Sigmoid colon (tissue), 4 donors: ENCODE data around the gene SH3RF2.

Experiments
- POLR2A ChIP-seq, 2 donors: fragments of 450-650 bp; IDR thresholded peaks; one replicate each; pipeline ENCODE4 v1.6.1; 2016; ENCODE audit warnings: antibody characterized with exemption in 2 of 2, mild to moderate bottlenecking in 2 of 2, moderate library complexity in 2 of 2
- POLR2AphosphoS5 ChIP-seq, 4 donors: sonication (generic); formaldehyde crosslinking; IDR thresholded peaks; one replicate each; pipeline ENCODE4 v1.6.1; 2017; ENCODE audit warnings: antibody characterized with exemption in 4 of 4
- TF ChIP-seq, protein P1 (sequence below), 4 experiments: fragments of 450-650 bp in 3 of 4; fragments of 200-600 bp in 1 of 4; IDR thresholded peaks; one replicate each; pipeline ENCODE4 v1.5.1; 2016 to 2019; ENCODE audit warnings: antibody characterized with exemption in 4 of 4, mild to moderate bottlenecking in 3 of 4, moderate library complexity in 2 of 4

DNA sequence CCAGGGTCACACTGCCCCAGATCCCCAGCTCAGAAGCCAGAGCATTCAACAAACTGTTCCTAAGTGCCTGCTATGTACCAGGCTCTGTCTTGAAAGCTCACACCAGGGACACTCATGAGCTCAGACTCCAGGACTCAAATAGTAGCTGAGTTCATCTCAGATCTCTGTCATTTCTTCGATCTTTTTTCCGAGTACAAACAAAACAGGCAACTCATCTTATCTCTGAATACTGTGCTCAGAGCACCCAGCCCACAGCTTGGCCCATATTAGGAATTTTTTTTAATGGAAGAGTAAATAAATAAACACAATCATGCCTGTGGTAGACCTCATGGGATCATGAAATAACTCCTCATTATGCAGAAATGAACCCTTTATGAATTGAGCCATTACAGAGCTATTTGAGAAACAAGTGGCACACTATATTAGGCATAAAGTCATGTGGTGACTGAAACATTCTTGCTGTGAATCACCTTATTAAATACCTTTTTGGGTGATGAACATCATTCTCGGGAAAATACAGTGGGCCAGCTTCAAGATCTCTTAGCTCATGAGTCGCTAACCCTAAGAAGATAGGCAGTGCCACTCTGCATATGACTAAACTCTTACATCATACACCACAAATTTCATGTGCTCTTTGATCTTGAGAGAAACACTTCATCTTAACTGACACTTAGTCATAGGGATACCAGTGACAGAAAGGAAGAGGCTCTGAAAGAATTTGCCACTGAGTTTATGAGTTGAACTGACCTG, 9.9 kb downstream of the SH3RF2 start:
- TF ChIP-seq, protein P1, sequence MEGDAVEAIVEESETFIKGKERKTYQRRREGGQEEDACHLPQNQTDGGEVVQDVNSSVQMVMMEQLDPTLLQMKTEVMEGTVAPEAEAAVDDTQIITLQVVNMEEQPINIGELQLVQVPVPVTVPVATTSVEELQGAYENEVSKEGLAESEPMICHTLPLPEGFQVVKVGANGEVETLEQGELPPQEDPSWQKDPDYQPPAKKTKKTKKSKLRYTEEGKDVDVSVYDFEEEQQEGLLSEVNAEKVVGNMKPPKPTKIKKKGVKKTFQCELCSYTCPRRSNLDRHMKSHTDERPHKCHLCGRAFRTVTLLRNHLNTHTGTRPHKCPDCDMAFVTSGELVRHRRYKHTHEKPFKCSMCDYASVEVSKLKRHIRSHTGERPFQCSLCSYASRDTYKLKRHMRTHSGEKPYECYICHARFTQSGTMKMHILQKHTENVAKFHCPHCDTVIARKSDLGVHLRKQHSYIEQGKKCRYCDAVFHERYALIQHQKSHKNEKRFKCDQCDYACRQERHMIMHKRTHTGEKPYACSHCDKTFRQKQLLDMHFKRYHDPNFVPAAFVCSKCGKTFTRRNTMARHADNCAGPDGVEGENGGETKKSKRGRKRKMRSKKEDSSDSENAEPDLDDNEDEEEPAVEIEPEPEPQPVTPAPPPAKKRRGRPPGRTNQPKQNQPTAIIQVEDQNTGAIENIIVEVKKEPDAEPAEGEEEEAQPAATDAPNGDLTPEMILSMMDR (IDR thresholded peaks at IDR 0.05) = no peak
- TF ChIP-seq POLR2A (IDR thresholded peaks at IDR 0.05) (no peak), POLR2AphosphoS5 (IDR thresholded peaks at IDR 0.05) (no peak)
